OCI-LY1 (cell line): ENCODE results near the gene ZNF620.

Source experiments
- H2AFZ ChIP-seq: fragments of 200-600 bp; sonication (generic), shearing (Covaris generic); 2 replicates; pipeline ENCODE4 v1.6.0; 2014; ENCODE audit warnings: antibody characterized with exemption, mild to moderate bottlenecking, low read length
- H3F3A ChIP-seq: fragments of 200-600 bp; sonication (generic), shearing (Covaris generic); 2 replicates; pipeline ENCODE4 v1.6.0; 2014; ENCODE audit warnings: mild to moderate bottlenecking, antibody characterized with exemption, low read length, moderate library complexity; ENCODE audit not compliant: insufficient read depth
- H3K27ac ChIP-seq: fragments of 200-600 bp; sonication (generic); 2 replicates; pipeline ENCODE4 v1.5.1; 2014; ENCODE audit warnings: low read length, mixed run types, mild to moderate bottlenecking, low read depth; ENCODE audit not compliant: poor library complexity, severe bottlenecking
- H3K27me3 ChIP-seq: fragments of 200-600 bp; sonication (generic); 2 replicates; pipeline ENCODE4 v1.6.0; 2014; ENCODE audit warnings: antibody characterized with exemption, mild to moderate bottlenecking, low read length, moderate library complexity; ENCODE audit not compliant: insufficient read depth
- H3K36me3 ChIP-seq: fragments of 200-600 bp; sonication (generic); 2 replicates; pipeline ENCODE4 v1.6.1; 2014; ENCODE audit warnings: mild to moderate bottlenecking, antibody characterized with exemption, low read length, moderate library complexity, mixed read lengths; ENCODE audit not compliant: insufficient read depth
- H3K4me1 ChIP-seq: fragments of 200-600 bp; sonication (generic); 2 replicates; pipeline ENCODE4 v1.5.1; 2014; ENCODE audit warnings: mild to moderate bottlenecking, low read length, moderate library complexity; ENCODE audit not compliant: insufficient read depth, severe bottlenecking
- H3K4me2 ChIP-seq: fragments of 200-600 bp; sonication (generic), shearing (Covaris generic); 2 replicates; pipeline ENCODE4 v1.6.1; 2014; ENCODE audit warnings: low read length
- H3K4me3 ChIP-seq: fragments of 200-600 bp; sonication (generic); 2 replicates; pipeline ENCODE4 v1.5.1; 2014; ENCODE audit warnings: low read length, low read depth, mild to moderate bottlenecking, mixed read lengths; ENCODE audit not compliant: poor library complexity, severe bottlenecking
- H3K79me2 ChIP-seq: fragments of 200-600 bp; shearing (Covaris generic); 2 replicates; pipeline ENCODE4 v1.6.1; 2016; ENCODE audit warnings: mixed run types, low read length, mixed read lengths; ENCODE audit not compliant: insufficient read depth
- H3K9ac ChIP-seq: fragments of 200-600 bp; sonication (generic), shearing (Covaris generic); 2 replicates; pipeline ENCODE4 v1.6.1; 2014; ENCODE audit warnings: mild to moderate bottlenecking, low read length, mixed read lengths
- H3K9me2 ChIP-seq: fragments of 200-600 bp; sonication (generic), shearing (Covaris generic); 2 replicates; pipeline ENCODE4 v1.6.1; 2014; ENCODE audit warnings: low read depth, mild to moderate bottlenecking, low read length, mixed read lengths
- H3K9me3 ChIP-seq: fragments of 200-600 bp; shearing (Covaris generic); 2 replicates; pipeline ENCODE4 v1.6.1; 2014; ENCODE audit warnings: low read length, mixed read lengths
- H4K20me1 ChIP-seq: fragments of 200-600 bp; sonication (generic), shearing (Covaris generic); 2 replicates; pipeline ENCODE4 v1.6.0; 2016; ENCODE audit warnings: mild to moderate bottlenecking, low read length; ENCODE audit not compliant: insufficient read depth
- EZH2 ChIP-seq: fragments of 200-600 bp; sonication (generic), shearing (Covaris generic); IDR thresholded peaks from 2 replicates; pipeline ENCODE4 v1.8.0; 2017; ENCODE audit warnings: borderline replicate concordance, mixed run types, mild to moderate bottlenecking, antibody characterized with exemption, low read length, moderate library complexity, mixed read lengths
- TF ChIP-seq, protein P1 (sequence below): fragments of 200-600 bp; sonication (generic), shearing (Covaris generic); IDR thresholded peaks from 2 replicates; pipeline ENCODE4 v1.5.1; 2017; ENCODE audit warnings: mild to moderate bottlenecking, antibody characterized with exemption, low read length, moderate library complexity, mixed read lengths

The ZNF620 gene

DNA sequence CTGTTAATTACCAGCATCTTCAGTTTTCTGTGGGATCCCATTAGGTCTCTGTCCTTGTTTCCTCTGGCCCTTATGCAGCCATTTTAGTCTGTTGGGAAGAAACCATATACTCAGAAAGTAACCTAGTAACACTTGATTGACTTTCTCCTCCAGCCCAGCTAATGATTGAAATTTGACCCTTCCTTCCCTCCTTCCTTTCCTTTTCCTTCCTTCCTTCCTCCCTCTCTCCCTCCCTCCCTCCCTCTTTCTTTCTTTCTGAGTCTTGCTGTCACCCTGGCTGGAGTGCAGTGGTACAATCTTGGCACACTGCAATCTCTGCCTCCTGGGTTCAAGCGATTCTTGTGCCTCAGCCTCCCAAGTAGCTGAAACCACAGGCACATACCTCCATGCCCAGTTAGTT is 5.9 kb upstream of the ZNF620 start:
- H2AFZ ChIP-seq = no peak overlapping the region
- no peaks in the 10 kb centered on the region for H3K4me1 ChIP-seq
- no peaks in the 10 kb centered on the region for H3F3A ChIP-seq
- H3K4me2 ChIP-seq = no peak overlapping the region
- TF ChIP-seq, protein P1, sequence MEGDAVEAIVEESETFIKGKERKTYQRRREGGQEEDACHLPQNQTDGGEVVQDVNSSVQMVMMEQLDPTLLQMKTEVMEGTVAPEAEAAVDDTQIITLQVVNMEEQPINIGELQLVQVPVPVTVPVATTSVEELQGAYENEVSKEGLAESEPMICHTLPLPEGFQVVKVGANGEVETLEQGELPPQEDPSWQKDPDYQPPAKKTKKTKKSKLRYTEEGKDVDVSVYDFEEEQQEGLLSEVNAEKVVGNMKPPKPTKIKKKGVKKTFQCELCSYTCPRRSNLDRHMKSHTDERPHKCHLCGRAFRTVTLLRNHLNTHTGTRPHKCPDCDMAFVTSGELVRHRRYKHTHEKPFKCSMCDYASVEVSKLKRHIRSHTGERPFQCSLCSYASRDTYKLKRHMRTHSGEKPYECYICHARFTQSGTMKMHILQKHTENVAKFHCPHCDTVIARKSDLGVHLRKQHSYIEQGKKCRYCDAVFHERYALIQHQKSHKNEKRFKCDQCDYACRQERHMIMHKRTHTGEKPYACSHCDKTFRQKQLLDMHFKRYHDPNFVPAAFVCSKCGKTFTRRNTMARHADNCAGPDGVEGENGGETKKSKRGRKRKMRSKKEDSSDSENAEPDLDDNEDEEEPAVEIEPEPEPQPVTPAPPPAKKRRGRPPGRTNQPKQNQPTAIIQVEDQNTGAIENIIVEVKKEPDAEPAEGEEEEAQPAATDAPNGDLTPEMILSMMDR = no peak
- no peak for TF ChIP-seq EZH2
- no peak overlapping the region for H3K9ac ChIP-seq
- H3K4me3 ChIP-seq = no peak overlapping the region
- H3K79me2 ChIP-seq = no peaks in the 10 kb centered on the region
- H3K27me3 ChIP-seq = no peaks in the 10 kb centered on the region; the same call in 1 of the 2 replicates
- no peaks in the 10 kb centered on the region for H4K20me1 ChIP-seq
- H3K36me3 ChIP-seq = no peaks in the 10 kb centered on the region
- no peak overlapping the region for H3K27ac ChIP-seq
- no peaks in the 10 kb centered on the region for H3K9me2 ChIP-seq
- no peaks in the 10 kb centered on the region for H3K9me3 ChIP-seq

DNA sequence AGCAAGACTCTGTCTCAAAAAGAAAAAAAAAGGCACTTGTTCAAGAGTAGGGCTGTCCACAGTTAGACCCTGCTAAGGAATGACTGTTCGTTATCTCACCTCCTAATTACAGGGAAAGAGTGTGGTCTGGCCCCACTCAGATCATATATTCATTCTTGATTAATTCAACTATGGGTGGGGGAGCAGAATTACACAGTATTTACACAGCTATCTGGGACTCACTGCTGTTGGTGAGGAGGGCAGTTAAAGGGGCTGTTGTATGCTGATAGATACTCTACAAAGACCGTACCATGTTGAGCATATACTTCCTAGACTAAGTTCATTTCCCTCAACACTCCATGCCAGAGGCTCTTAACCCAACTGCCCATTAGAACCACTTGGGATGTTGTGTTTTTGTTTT is 3.8 kb upstream of the ZNF620 start:
- H3F3A ChIP-seq = no peaks in the 10 kb centered on the region
- H3K4me2 ChIP-seq = no peak overlapping the region
- H3K9ac ChIP-seq = no peak overlapping the region
- no peaks in the 10 kb centered on the region; the same call in 1 of the 2 replicates for H3K27me3 ChIP-seq
- peaks cover 13% of the 10 kb centered on the region for H3K4me1 ChIP-seq
- H3K9me2 ChIP-seq = no peaks in the 10 kb centered on the region
- H3K27ac ChIP-seq = no peak overlapping the region
- TF ChIP-seq EZH2 = no peak
- TF ChIP-seq, protein P1 = no peak
- H3K9me3 ChIP-seq = no peaks in the 10 kb centered on the region
- H3K4me3 ChIP-seq = no peak overlapping the region
- no peak overlapping the region for H2AFZ ChIP-seq
- no peaks in the 10 kb centered on the region for H3K36me3 ChIP-seq
- no peaks in the 10 kb centered on the region for H4K20me1 ChIP-seq
- no peaks in the 10 kb centered on the region for H3K79me2 ChIP-seq

DNA sequence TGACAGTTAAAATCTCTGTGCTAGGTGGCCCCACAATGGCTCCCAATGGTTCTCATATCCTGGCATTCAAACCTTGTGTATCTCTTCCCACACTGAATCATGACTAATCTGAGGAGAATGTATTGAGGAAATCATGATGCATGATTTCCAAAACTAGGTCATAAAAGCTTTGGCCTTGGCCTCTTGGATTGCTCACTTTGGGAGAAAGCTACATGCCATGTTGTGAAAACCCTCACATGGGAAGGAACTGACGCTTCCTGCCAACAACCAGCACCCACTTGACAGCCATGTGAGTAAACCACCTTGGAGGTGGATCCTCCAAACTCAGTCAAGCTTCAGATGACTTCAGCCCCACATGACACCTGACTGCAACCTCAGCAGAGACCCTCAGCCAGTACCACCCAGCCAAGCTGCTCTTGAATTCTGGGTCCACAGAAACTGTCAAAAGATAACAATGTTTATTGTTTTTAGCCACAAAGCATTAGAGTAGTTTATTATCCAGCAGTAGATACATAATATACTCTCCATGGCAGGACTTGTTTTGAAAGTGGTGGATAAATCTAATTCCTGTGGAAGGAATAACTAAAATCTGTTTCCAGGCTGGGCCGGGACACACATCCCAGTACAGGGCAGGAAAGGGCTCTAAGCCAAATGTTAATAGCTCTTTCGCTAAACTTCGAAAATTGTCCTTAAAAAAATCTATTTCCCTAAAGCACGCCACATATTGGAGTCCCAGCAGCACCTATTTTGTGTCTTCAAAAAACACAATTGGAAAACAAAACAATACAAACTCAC is 1.0 kb upstream of the ZNF620 start:
- peak overlapping the region; percentile 62 for H3K4me2 ChIP-seq
- no peaks in the 10 kb centered on the region; the same call in 1 of the 2 replicates for H3K27me3 ChIP-seq
- H3F3A ChIP-seq = no peaks in the 10 kb centered on the region
- peaks cover 13% of the 10 kb centered on the region for H3K4me1 ChIP-seq
- no peaks in the 10 kb centered on the region for H3K9me2 ChIP-seq
- TF ChIP-seq, protein P1 = no peak
- no peak for TF ChIP-seq EZH2
- H3K9ac ChIP-seq = no peak overlapping the region
- H3K79me2 ChIP-seq = no peaks in the 10 kb centered on the region
- no peaks in the 10 kb centered on the region for H3K9me3 ChIP-seq
- H3K4me3 ChIP-seq = peak overlapping the region; percentile 62
- no peaks in the 10 kb centered on the region for H4K20me1 ChIP-seq
- H3K27ac ChIP-seq = no peak overlapping the region
- peaks cover 8% of the 10 kb centered on the region for H3K36me3 ChIP-seq
- H2AFZ ChIP-seq = no peak overlapping the region
